Embryonic facial prominence (tissue), 1 donor: Measurements from ENCODE around the gene ZXDC.

Experiments used
- DNase-seq: peaks from one replicate; pipeline ENCODE4 v3.0.0-alpha.2; 2016; ENCODE audit errors: extremely low spot score

The ZXDC gene

GRCh38 chr3:126475413-126476114 is at the start of gene ZXDC:
Gene ZXDC (minus strand): TSS chr3:126475891. CDS start chr3:126475865, 26 bp downstream.
- peak; percentile 75 for DNase-seq

- no peak for DNase-seq
Observed at GRCh38 chr3:126525091-126525852, 49.6 kb upstream of the ZXDC start.

- no peak for DNase-seq
Observed at GRCh38 chr3:126524429-126524988, 48.8 kb upstream of the ZXDC start.

DNA sequence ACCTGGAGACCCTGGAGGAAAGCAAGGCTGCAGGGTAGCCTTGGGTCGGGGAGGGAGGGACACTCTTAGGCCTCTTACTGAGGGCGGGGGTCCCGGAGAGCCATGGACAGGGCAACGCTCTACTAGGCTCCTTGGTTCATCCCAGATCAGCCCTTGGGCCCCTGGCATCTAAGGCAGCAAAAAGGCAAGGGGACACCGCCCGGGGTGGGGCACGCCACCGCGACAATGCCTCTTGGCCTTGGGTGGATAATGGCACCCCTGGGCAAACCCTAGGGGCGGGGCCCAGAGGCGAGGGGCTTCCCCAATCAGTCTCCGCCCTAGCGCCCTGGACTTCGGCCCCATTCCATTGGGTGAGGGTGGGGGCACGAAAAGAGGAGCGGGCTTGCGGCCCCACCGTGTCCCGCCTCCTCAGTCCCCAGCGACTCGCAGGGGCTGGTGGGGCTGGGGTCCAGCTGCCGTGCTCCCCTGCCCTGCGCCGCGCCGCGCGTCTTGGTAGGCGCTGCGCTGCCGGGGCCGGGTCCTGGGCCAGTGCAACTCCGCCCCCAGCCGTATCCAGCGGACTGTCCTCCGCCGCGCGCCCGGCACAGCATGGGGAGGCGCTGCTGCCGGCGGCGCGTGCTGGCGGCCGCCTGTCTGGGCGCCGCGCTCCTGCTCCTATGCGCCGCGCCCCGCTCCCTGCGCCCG is 48.2 kb upstream of the ZXDC start, which contains the start of gene CHST13:
TSS of gene CHST13 (plus strand) at position 411 of the 684 bp plus-strand sequence. CDS start at position 589, 178 bp downstream.
- no peak for DNase-seq

DNA sequence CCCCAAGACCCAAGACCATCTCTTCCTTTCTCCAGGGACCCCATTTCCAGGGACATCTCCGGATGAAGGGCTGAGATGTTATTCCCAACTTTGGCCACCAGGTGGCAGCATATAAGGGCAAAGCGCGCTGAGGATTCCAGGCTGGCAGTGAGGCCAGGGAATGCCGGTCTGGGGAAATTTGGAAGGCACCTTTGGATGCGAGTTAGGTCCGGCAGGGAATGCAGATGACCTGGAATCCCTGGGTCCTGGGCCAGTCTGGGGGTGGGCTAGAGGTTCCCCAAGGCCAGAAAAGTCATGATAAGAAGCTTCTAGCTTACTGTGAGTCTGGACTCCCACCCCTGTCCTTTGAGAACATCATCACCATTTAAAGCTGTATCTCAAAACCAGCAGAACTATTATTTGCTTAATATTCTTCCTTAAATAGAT is 46.7 kb upstream of the ZXDC start:
- DNase-seq, result peak; percentile 19

- no peak for DNase-seq
Observed at GRCh38 chr3:126521122-126521891, 45.6 kb upstream of the ZXDC start.

GRCh38 chr3:126519506-126520455 is 44.1 kb upstream of the ZXDC start:
- DNase-seq, result no peak

GRCh38 chr3:126518779-126519177 is 43.1 kb upstream of the ZXDC start:
- no peak for DNase-seq

GRCh38 chr3:126517986-126518778 is 42.5 kb upstream of the ZXDC start:
- no peak for DNase-seq

- no peak for DNase-seq
Observed at GRCh38 chr3:126517291-126517951, 41.7 kb upstream of the ZXDC start, which contains the start of gene UROC1. Gene UROC1 (minus strand): TSS chr3:126517773. CDS start chr3:126517719, 54 bp downstream.

DNA sequence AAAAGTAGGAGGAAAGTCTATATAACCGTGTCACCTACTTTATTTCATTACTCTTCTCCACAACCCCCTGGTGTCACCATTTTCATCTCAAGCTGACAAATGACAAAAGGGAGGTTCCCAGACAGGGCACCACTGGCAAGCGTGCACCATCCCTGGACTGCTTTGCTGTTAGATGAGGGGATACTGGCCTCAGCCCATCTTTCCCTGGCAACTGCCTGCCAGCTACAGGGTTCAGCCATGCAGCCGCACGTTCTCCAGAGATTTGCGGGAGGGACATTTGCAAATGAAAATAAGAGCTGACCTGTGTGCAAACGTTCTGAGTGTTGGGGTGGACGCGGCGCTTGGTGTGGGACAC is 41.2 kb upstream of the ZXDC start:
- DNase-seq, result no peak

- no peak for DNase-seq
Observed at GRCh38 chr3:126516152-126516935, 40.7 kb upstream of the ZXDC start.

- no peak for DNase-seq
Observed at GRCh38 chr3:126515066-126515706, 39.5 kb upstream of the ZXDC start.

DNA sequence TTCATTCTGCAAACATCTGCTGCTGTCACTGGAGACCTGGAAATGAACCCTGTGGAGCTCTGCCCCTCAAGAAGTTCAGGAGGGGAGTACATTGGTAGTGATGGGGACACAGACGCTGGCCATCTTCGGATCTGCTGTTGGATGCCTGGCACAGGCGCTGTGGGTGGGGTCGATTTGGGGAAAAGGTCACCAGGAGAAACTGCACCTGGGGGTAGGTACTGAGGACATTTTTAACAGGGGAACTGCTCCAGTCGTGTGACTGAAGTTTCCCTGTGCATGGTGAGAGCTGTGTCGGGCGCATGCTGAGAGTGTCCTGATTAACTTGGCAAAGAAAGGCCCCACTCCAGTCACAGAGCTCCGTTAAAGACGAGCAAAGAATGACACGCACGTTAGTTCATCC is 38.5 kb upstream of the ZXDC start:
- no peak for DNase-seq

GRCh38 chr3:126512916-126513650 is 37.4 kb upstream of the ZXDC start:
- no peak for DNase-seq

DNA sequence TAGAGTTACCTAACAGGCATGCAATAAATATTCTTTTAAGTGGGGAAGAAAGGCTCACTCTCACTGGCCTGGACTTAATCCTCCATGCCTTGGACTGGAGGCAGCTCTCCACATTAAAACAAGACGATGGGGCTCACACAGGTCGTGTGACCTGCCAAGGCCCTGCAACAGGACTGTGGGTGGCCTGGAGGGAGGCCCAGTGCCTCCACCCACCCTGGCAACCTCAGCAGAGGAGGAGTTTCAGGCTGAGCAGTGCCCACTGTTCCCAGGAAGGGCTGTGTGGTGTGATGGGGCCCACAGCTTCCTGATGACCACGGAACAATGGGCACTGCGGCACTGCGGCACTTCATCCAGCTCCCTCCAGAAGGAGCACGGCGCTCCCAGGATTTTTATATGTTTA is 36.3 kb upstream of the ZXDC start:
- no peak for DNase-seq

- no peak for DNase-seq
Observed at GRCh38 chr3:126511291-126511690, 35.6 kb upstream of the ZXDC start.
